SK-N-SH (cell line): ENCODE results near the gene GGA3. TPM values are rescaled to one million over a fixed set of nuclear protein-coding genes. Genes with fewer than 3 reads are reported as not detected.

ENCODE experiments used
- CTCF ChIA-PET: fragments of 300-600, 350-600 bp; formaldehyde crosslinking; extraction: SDS; loops from one replicate; lab custom pipeline; 2021; lab: Yijun Ruan, JAX
- POLR2A ChIA-PET: fragments of 350-600 bp; sonication (Branson Sonifier 250); formaldehyde crosslinking; extraction: SDS; loops from one replicate; lab custom pipeline; 2020; ENCODE audit warnings: antibody characterized with exemption, inconsistent platforms; lab: Yijun Ruan, JAX
- DNase-seq: peaks from one replicate; pipeline ENCODE4 v3.0.0; 2012
- H2AFZ ChIP-seq: fragments of 200-600 bp; sonication (generic); 2 replicates; pipeline ENCODE4 v1.8.1; 2016; ENCODE audit warnings: antibody characterized with exemption, mild to moderate bottlenecking, low read depth
- H3F3A ChIP-seq: fragments of 200-600 bp; sonication (generic); replicated peaks from 2 replicates; pipeline ENCODE3; 2016; ENCODE audit warnings: antibody characterized with exemption, mild to moderate bottlenecking; ENCODE audit not compliant: insufficient read depth
- H3K27ac ChIP-seq, 2 experiments: fragments of 200-500 bp in 1 of 2; fragments of 200-600 bp in 1 of 2; sonication (Bioruptor generic) in 1 of 2; sonication (generic), shearing (Covaris generic) in 1 of 2; 2 replicates each; pipeline versions ENCODE4 v1.5.1 to v1.6.1; 2014 to 2016; ENCODE audit warnings: low read depth in 2 of 2, inconsistent platforms in 1 of 2, low read length in 1 of 2, mild to moderate bottlenecking in 1 of 2, mixed read lengths in 1 of 2
- H3K27me3 ChIP-seq: fragments of 200-600 bp; sonication (generic), shearing (Covaris generic); 2 replicates; pipeline ENCODE4 v1.6.1; 2016; ENCODE audit warnings: mixed run types; ENCODE audit not compliant: insufficient read depth
- H3K36me3 ChIP-seq, 2 experiments: fragments of 200-500 bp in 1 of 2; fragments of 200-600 bp in 1 of 2; sonication (Bioruptor generic) in 1 of 2; sonication (generic) in 1 of 2; replicated peaks in 1 of 2; 2 replicates each; pipeline versions ENCODE3 to v1.5.1; 2014 to 2016; ENCODE audit warnings: low read length in 1 of 2, mild to moderate bottlenecking in 1 of 2; ENCODE audit not compliant: insufficient read depth in 2 of 2, control insufficient read depth in 1 of 2
- H3K4me1 ChIP-seq, 2 experiments: fragments of 200-500 bp in 1 of 2; fragments of 200-600 bp in 1 of 2; sonication (Bioruptor generic) in 1 of 2; sonication (generic), shearing (Covaris generic) in 1 of 2; 2 replicates each; pipeline versions ENCODE4 v1.5.1 to v1.6.1; 2014 to 2016; ENCODE audit warnings: low read depth in 1 of 2, low read length in 1 of 2, mixed run types in 1 of 2; ENCODE audit not compliant: insufficient read depth in 2 of 2, control insufficient read depth in 1 of 2
- H3K4me2 ChIP-seq: fragments of 200-600 bp; sonication (generic), shearing (Covaris generic); 2 replicates; pipeline ENCODE4 v1.6.1; 2017; ENCODE audit warnings: mixed run types
- H3K4me3 ChIP-seq, 2 experiments: fragments of 200-500 bp in 1 of 2; fragments of 200-600 bp in 1 of 2; sonication (Bioruptor generic) in 1 of 2; sonication (generic), shearing (Covaris generic) in 1 of 2; 2 replicates each; pipeline versions ENCODE4 v1.5.1 to v1.8.1; 2014 to 2016; ENCODE audit warnings: low read depth in 2 of 2, inconsistent platforms in 1 of 2, low read length in 1 of 2, mild to moderate bottlenecking in 1 of 2, mixed read lengths in 1 of 2, moderate library complexity in 1 of 2
- H3K79me2 ChIP-seq: fragments of 200-600 bp; sonication (generic); 2 replicates; pipeline ENCODE4 v1.8.1; 2017; ENCODE audit warnings: mild to moderate bottlenecking; ENCODE audit not compliant: insufficient read depth
- H3K9ac ChIP-seq: fragments of 200-600 bp; sonication (generic); 2 replicates; pipeline ENCODE4 v1.6.1; 2017; ENCODE audit warnings: mixed run types
- H3K9me2 ChIP-seq: fragments of 200-600 bp; sonication (generic); 2 replicates; pipeline ENCODE4 v1.6.1; 2017; ENCODE audit warnings: mixed run types
- H3K9me3 ChIP-seq: fragments of 200-600 bp; sonication (generic); 2 replicates; pipeline ENCODE4 v1.6.1; 2017; ENCODE audit warnings: mixed run types, mild to moderate bottlenecking, moderate library complexity
- H4K20me1 ChIP-seq: fragments of 200-600 bp; sonication (generic); 2 replicates; pipeline ENCODE4 v1.6.1; 2017; ENCODE audit warnings: mild to moderate bottlenecking, mixed run types; ENCODE audit not compliant: insufficient read depth
- EZH2phosphoT487 ChIP-seq: fragments of 200-600 bp; sonication (generic); IDR thresholded peaks from 2 replicates; pipeline ENCODE4 v1.6.1; 2017; ENCODE audit warnings: low read depth, mixed run types, mild to moderate bottlenecking, antibody characterized with exemption, moderate library complexity, borderline replicate concordance
- FOXJ3 ChIP-seq: sonication (generic); formaldehyde crosslinking; IDR thresholded peaks from 2 replicates; pipeline ENCODE4 v1.5.1; 2020; ENCODE audit warnings: mild to moderate bottlenecking, missing genetic modification reagents
- JUND ChIP-seq: IDR thresholded peaks from 2 replicates; pipeline ENCODE4 v1.4.0; 2012
- MEF2A ChIP-seq: IDR thresholded peaks from 2 replicates; pipeline ENCODE4 v1.4.0; 2012; ENCODE audit warnings: low read depth, borderline replicate concordance
- MXI1 ChIP-seq: IDR thresholded peaks from 2 replicates; pipeline ENCODE4 v1.6.1; 2012; ENCODE audit warnings: mild to moderate bottlenecking, low read depth, low read length, improper control_type of control experiment
- NRF1 ChIP-seq: IDR thresholded peaks from 2 replicates; pipeline ENCODE4 v1.6.1; 2012; ENCODE audit warnings: low read depth, mild to moderate bottlenecking, low read length
- PBX3 ChIP-seq: IDR thresholded peaks from 2 replicates; pipeline ENCODE4; 2012
- RCOR1 ChIP-seq: fragments of 150-350 bp; IDR thresholded peaks from 2 replicates; pipeline ENCODE4 v1.6.1; 2017; ENCODE audit warnings: antibody characterized with exemption, low read length
- TAF1 ChIP-seq: IDR thresholded peaks from 2 replicates; pipeline ENCODE4 v1.6.1; 2012; ENCODE audit warnings: low read depth, mild to moderate bottlenecking, low read length, moderate library complexity, borderline replicate concordance
- TCF12 ChIP-seq: IDR thresholded peaks from 2 replicates; pipeline ENCODE4 v1.4.0; 2012
- TEAD4 ChIP-seq: IDR thresholded peaks from 2 replicates; pipeline ENCODE4 v1.4.0; 2012; ENCODE audit warnings: mild to moderate bottlenecking, borderline replicate concordance; ENCODE audit not compliant: insufficient read depth
- USF1 ChIP-seq: IDR thresholded peaks from 2 replicates; pipeline ENCODE4 v1.4.0; 2012; ENCODE audit warnings: low read depth, borderline replicate concordance
- WGBS: methylation state at CpG from one replicate; pipeline ENCODE4 v1.1.6; 2017; ENCODE audit warnings: low lambda C conversion rate; 5-methylcytosine and 5-hydroxymethylcytosine counted together
- polyA plus RNA-seq, 3 experiments: library from polyadenylated mRNA; depleted of rRNA; stranded (reverse); fragments of >200 nt; gene quantifications; 2 replicates each; pipeline ENCODE4 v1.2.3, GENCODE V29; 2012
- TF ChIP-seq, protein P1 (sequence below): fragments of 150-350 bp; IDR thresholded peaks from 2 replicates; pipeline ENCODE4 v1.6.1; 2016; ENCODE audit warnings: mild to moderate bottlenecking, low read depth, low read length
- TF ChIP-seq, protein P2 (sequence below): fragments of 150-350 bp; IDR thresholded peaks from 2 replicates; pipeline ENCODE4 v1.6.1; 2017; ENCODE audit warnings: antibody characterized with exemption, low read length, low read depth, borderline replicate concordance

Gene GGA3
- polyA plus RNA-seq, 1 of the 3 experiments (the other 2 are of a cell fraction) = 42.5 TPM

DNA sequence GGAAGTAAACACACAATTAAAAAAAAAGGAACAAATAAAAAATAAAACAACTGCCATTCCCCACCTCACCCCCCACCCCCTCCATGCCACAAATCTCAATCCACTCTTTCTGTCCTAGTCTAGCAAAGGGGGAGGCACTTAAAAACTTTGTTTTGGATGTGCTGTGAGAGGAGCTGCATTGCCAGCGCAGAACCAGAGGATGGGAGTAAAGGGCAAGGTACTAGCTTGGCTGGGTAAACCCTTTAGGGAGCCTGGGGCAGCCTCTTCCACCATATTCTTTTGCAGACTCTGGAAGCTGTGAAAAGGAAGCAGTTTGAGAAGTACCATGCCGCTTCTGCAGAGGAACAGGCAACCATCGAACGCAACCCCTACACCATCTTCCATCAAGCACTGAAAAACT lies 1.6 kb upstream of the GGA3 start:
- H3K79me2 ChIP-seq = peaks cover 58% of the 10 kb centered on the region
- H3K27ac ChIP-seq = no peak overlapping the region
- POLR2A ChIA-PET = interaction anchor here (1.8 to 3.3 kb wide), 4 partner anchors 8 to 143 kb away, joined by 10 to 67 read pairs (median 10); partner anchors contain the start of genes GRB2, MIF4GD and SLC25A19
- peaks cover 33 to 35% of the 10 kb centered on the region in 2 experiments for H3K36me3 ChIP-seq
- no peaks in the 10 kb centered on the region for H3K9me2 ChIP-seq
- peaks cover 12% of the 10 kb centered on the region; the same call in 1 of the 2 replicates for H4K20me1 ChIP-seq
- H3K9ac ChIP-seq = peak overlapping the region; percentile 97; the same call in 1 of the 2 replicates
- H3F3A ChIP-seq = no peaks in the 10 kb centered on the region
- DNase-seq = no peak
- H3K4me3 ChIP-seq = peak overlapping the region in 1 of 2 experiments; percentile 99; a peak in 1 of 4 replicates
- H2AFZ ChIP-seq = no peak overlapping the region
- H3K4me1 ChIP-seq = peaks cover 4 to 21% of the 10 kb centered on the region in 2 experiments; a peak in 2 of 4 replicates
- WGBS = 97% methylated on average over 4 of the region's 4 CpGs
- CTCF ChIA-PET = interaction anchor here (1.0 to 5.7 kb wide), 9 partner anchors 9 to 305 kb away, joined by 3 to 102 read pairs (median 10); partner anchors contain the start of genes MIF4GD, NUP85 and SLC25A19
- no peaks in the 10 kb centered on the region for H3K9me3 ChIP-seq
- H3K27me3 ChIP-seq = no peaks in the 10 kb centered on the region
- TF ChIP-seq, protein P1, sequence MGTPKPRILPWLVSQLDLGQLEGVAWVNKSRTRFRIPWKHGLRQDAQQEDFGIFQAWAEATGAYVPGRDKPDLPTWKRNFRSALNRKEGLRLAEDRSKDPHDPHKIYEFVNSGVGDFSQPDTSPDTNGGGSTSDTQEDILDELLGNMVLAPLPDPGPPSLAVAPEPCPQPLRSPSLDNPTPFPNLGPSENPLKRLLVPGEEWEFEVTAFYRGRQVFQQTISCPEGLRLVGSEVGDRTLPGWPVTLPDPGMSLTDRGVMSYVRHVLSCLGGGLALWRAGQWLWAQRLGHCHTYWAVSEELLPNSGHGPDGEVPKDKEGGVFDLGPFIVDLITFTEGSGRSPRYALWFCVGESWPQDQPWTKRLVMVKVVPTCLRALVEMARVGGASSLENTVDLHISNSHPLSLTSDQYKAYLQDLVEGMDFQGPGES = no peak
- TF ChIP-seq USF1 (no peak), PBX3 (no peak), JUND (no peak), TEAD4 (no peak), TAF1 (no peak), EZH2phosphoT487 (no peak), MXI1 (no peak), TCF12 (no peak), RCOR1 (no peak), MEF2A (no peak), FOXJ3 (CRISPR knock-in tag) (no peak), NRF1 (no peak)
- TF ChIP-seq, protein P2, sequence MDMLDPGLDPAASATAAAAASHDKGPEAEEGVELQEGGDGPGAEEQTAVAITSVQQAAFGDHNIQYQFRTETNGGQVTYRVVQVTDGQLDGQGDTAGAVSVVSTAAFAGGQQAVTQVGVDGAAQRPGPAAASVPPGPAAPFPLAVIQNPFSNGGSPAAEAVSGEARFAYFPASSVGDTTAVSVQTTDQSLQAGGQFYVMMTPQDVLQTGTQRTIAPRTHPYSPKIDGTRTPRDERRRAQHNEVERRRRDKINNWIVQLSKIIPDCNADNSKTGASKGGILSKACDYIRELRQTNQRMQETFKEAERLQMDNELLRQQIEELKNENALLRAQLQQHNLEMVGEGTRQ = no peak
- peak overlapping the region; percentile 95 for H3K4me2 ChIP-seq
